Measurements from ENCODE around the gene DIP2C.
"Not testable (repeated sequence)": the region's sequence is repeated elsewhere in the genome, so short reads cannot be mapped to it uniquely, and the experiment has no call there.

DIP2C gene

GRCh38 chr10:361203-362081, 328.0 kb downstream of the DIP2C start:
- peak; percentile 51 to 57 for DNase-seq

- DNase-seq: no peak
These were observed 328.8 kb downstream of the DIP2C start for GRCh38 chr10:360653-361052.

GRCh38 chr10:359762-360161, 329.7 kb downstream of the DIP2C start:
- DNase-seq: no peak

- peak; percentile 35 to 53 for DNase-seq
These were observed 330.4 kb downstream of the DIP2C start for GRCh38 chr10:359093-359492.

- no peak for DNase-seq
These were observed 332.1 kb downstream of the DIP2C start for GRCh38 chr10:357201-357950.

- no peak for DNase-seq
These were observed 333.0 kb downstream of the DIP2C start for GRCh38 chr10:356452-356851.

GRCh38 chr10:354901-355617, 334.4 kb downstream of the DIP2C start:
- no peak for DNase-seq

- DNase-seq: no peak
These were observed 336.8 kb downstream of the DIP2C start for GRCh38 chr10:352476-353235.

- no peak for DNase-seq
These were observed 337.6 kb downstream of the DIP2C start for GRCh38 chr10:351770-352334.

GRCh38 chr10:350981-351501, 338.4 kb downstream of the DIP2C start:
- no peak for DNase-seq

- no peak for DNase-seq
These were observed 340.4 kb downstream of the DIP2C start for GRCh38 chr10:349081-349480.

GRCh38 chr10:348456-348855, 341.0 kb downstream of the DIP2C start:
- no peak for DNase-seq

- DNase-seq: not testable (repeated sequence)
These were observed 341.7 kb downstream of the DIP2C start for GRCh38 chr10:347774-348173.

- not testable (repeated sequence) for DNase-seq
These were observed 342.3 kb downstream of the DIP2C start for GRCh38 chr10:347190-347589.

GRCh38 chr10:344582-345200, 344.8 kb downstream of the DIP2C start:
- DNase-seq: no peak

GRCh38 chr10:343231-344220, 345.9 kb downstream of the DIP2C start:
- no peak for DNase-seq

- DNase-seq: no peak
These were observed 348.3 kb downstream of the DIP2C start for GRCh38 chr10:341081-341740.

GRCh38 chr10:340646-341045, 348.8 kb downstream of the DIP2C start:
- DNase-seq: peak in 1 of 2 experiments; percentile 4

- DNase-seq: no peak
These were observed 350.5 kb downstream of the DIP2C start for GRCh38 chr10:339038-339391.

Data from NCI-H187 (cell line).